A375 (cell line): ENCODE results near the gene NUMA1. TPM values are rescaled to one million over a fixed set of nuclear protein-coding genes. Genes with fewer than 3 reads are reported as not detected.

Source experiments
- small RNA-seq: library from RNA; depleted of rRNA; stranded (forward); fragments of <200 nt; gene quantifications from one replicate; pipeline ENCODE3, GENCODE V24; 2014
- total RNA-seq: library from RNA; depleted of rRNA; stranded (reverse); fragments of >200 nt; shearing (Covaris generic); gene quantifications from 2 replicates; pipeline ENCODE4 v1.2.3, GENCODE V29; 2014; rRNA removed

NUMA1 gene
- total RNA-seq = 181 and 186 TPM in 2 replicates

DNA sequence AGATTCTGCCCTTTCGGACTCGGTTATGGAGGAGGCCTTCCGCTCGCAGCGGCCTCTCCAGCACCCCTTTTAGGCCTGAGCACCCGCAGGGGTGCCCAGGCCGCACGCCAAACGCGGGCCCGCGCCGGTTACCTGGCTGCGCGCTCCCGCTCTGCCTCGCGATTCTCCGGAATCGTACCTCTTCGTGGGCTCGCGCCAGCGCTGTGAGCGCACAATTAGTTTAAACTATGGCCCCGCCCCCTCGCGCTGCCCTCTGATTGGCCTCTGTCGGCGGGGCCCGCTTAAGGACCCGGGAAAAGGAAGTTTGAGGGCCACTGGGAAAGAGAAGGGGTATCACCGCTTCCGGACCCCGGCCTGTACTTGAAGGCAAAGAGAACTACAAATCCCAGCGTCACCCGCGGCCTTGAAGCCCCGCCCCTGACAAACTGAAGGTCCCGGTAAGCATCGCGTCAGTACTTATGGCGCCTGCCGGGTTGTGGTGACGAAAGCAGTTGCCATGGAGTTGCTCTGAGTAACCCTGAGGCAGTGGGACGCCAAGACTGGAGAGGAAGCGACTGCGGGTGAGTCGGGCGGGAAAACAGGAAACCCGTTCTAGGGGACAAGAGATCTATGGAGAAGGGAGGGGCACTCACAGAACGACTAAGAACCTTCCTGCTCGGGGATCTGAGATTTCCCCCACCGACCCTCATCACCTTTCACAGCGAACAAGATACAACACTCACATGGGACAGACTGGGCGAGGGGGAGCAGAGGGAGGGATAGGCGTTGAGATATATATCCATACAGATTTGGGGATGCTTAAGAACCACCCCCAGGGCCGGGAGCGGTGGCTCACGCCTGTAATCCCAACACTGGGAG lies at the start of gene NUMA1, which contains the start of gene LRRC51:
Gene NUMA1, minus strand, starts transcription at position 217 of the 858 bp plus-strand sequence. CDS start 44,599 bp downstream, outside the sequence.
Gene LRRC51, plus strand, starts transcription at position 525 of the 858 bp plus-strand sequence. CDS start 8,234 bp downstream, outside the sequence.

GRCh38 chr11:72112143-72112977 lies 32.0 kb upstream of the NUMA1 start, which contains the start of gene ANAPC15:
TSS of gene ANAPC15 (minus strand) at chr11:72112695. CDS start at chr11:72111276, 1,419 bp downstream.

DNA sequence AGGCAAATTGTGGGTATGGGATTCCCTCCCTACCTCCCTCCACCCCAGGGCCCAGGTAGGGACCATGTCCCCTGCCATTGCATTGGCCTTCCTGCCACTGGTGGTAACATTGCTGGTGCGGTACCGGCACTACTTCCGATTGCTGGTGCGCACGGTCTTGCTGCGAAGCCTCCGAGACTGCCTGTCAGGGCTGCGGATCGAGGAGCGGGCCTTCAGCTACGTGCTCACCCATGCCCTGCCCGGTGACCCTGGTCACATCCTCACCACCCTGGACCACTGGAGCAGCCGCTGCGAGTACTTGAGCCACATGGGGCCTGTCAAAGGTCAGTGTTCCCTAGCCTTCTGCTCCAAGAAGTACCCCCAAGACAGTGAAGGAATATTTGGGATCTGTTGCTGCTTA lies 25.5 kb upstream of the NUMA1 start, which contains the start of gene TOMT:
Gene TOMT, plus strand, starts transcription at position 37 of the 400 bp plus-strand sequence. Its CDS starts 28 bp downstream, at position 65.

GRCh38 chr11:72102946-72103753 lies 22.8 kb upstream of the NUMA1 start, which contains the start of gene LAMTOR1:
TSS of gene LAMTOR1 (minus strand) at chr11:72103297. CDS start at chr11:72103224, 73 bp downstream.

GRCh38 chr11:71998649-71999310 lies 81.6 kb downstream of the NUMA1 start, which contains the start of gene IL18BP:
TSS of gene IL18BP (plus strand) at chr11:71998909. CDS start at chr11:71999985, 1,076 bp downstream.

Small RNA genes lying within 50 kb of the gene (small RNA-seq; reads per million reads assigned to genes)
- not detected for gene MIR3165
- gene RNU6-72P = not detected

Other genes starting within 250 kb of the NUMA1 start
- gene DEFB108B, start 247.3 kb downstream of the NUMA1 start, total RNA-seq = not detected in 2 replicates
- gene DEFB131B, start 202.1 kb downstream of the NUMA1 start, total RNA-seq = not detected in 2 replicates
- gene XNDC1N, start 151.9 kb downstream of the NUMA1 start, total RNA-seq = 9.7 and 11.8 TPM in 2 replicates
- 21.9 and 24.4 TPM in 2 replicates for gene RNF121, start 151.5 kb downstream of the NUMA1 start, total RNA-seq
- gene IL18BP, start 81.6 kb downstream of the NUMA1 start, total RNA-seq = 1.8 and 2.4 TPM in 2 replicates
- gene LRRC51, start 308 bp upstream of the NUMA1 start, total RNA-seq = 9.9 and 10.5 TPM in 2 replicates
- gene LAMTOR1, start 22.8 kb upstream of the NUMA1 start, total RNA-seq = 109 and 119 TPM in 2 replicates
- gene TOMT, start 25.4 kb upstream of the NUMA1 start, total RNA-seq = not detected in 2 replicates
- gene ANAPC15, start 32.2 kb upstream of the NUMA1 start, total RNA-seq = 66.4 and 80.2 TPM in 2 replicates
- not detected in 2 replicates for gene FOLR3, start 55.2 kb upstream of the NUMA1 start, total RNA-seq
- gene FOLR1, start 111.6 kb upstream of the NUMA1 start, total RNA-seq = 0.53 and 0.58 TPM in 2 replicates
- gene FOLR2, start 136.3 kb upstream of the NUMA1 start, total RNA-seq = not detected in 2 replicates
- 79.3 and 94.3 TPM in 2 replicates for gene INPPL1, start 144.2 kb upstream of the NUMA1 start, total RNA-seq
- not detected in 2 replicates for gene PHOX2A, start 163.6 kb upstream of the NUMA1 start, total RNA-seq